ENCODE measurements around the gene ARHGAP23.

ARHGAP23 gene

DNA sequence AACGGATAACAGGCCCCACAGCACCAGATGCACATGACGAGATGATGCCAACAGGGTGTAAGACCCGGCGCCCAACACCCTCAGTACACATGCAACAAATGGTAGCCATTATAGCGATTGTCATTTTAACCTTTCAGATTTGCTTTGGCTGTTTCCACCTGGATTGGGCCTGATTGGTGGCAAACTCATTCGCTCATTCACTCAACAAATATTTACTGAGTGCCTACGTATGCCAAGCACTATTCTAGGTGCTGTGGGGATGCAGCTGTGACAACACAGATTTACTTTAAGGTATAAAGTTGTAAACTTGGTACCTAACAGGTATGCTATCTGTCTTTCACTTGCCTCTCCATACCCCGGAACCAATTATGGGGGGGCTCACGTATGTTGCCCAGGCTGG, 110.6 kb downstream of the ARHGAP23 start:
- in situ Hi-C loops (cut with HindIII; ENCODE audit: low pct_ligation_motif_present, low sequenced_read_pairs): no loop called here
- Histone ChIP-seq H3K27ac (no peak overlapping the region), H3K4me3 (ENCODE audit: low read depth, low read length) (no peak overlapping the region), H3K36me3 (replicated peaks) (no peaks in the 10 kb centered on the region), H3K27me3 (replicated peaks) (no peaks in the 10 kb centered on the region)
- TF ChIP-seq CTCF (IDR thresholded peaks at IDR 0.05; ENCODE audit: low read depth, low read length, missing control alignments): no peak
- no peak for DNase-seq

DNA sequence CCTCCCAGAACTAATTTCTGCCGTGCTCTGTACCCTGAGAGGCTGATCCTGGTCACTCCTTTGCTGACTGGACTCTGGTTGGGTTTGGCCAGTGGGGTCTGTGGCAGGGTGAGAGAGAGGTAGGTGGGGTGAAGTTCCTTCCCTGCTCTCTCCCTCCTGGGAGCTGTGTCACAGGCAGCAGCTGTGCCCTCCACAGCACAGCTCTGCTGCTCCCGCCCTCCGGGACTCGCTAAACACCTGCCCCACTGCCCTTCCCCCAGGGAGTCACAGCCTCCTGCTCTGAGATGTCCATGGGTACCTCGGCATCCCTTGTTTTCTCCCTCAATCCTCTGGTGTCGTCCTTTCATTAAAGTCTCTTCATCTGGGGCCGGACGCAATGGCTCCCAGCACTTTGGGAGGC, 111.1 kb downstream of the ARHGAP23 start:
- no peak overlapping the region for H3K27ac ChIP-seq
- H3K36me3 ChIP-seq (replicated peaks): no peaks in the 10 kb centered on the region
- H3K27me3 ChIP-seq (replicated peaks): no peaks in the 10 kb centered on the region
- no peak for DNase-seq
- in situ Hi-C loops (cut with HindIII; ENCODE audit: low pct_ligation_motif_present, low sequenced_read_pairs): no loop called here
- H3K4me3 ChIP-seq (ENCODE audit: low read depth, low read length): no peak overlapping the region
- TF ChIP-seq CTCF (IDR thresholded peaks at IDR 0.05; ENCODE audit: low read depth, low read length, missing control alignments): no peak

GRCh38 chr17:38540514-38541045, 112.3 kb downstream of the ARHGAP23 start:
- TF ChIP-seq CTCF (IDR thresholded peaks at IDR 0.05; ENCODE audit: low read depth, low read length, missing control alignments): no peak
- in situ Hi-C loops (cut with HindIII; ENCODE audit: low pct_ligation_motif_present, low sequenced_read_pairs): no loop called here
- no peak overlapping the region for H3K27ac ChIP-seq
- H3K36me3 ChIP-seq (replicated peaks): no peaks in the 10 kb centered on the region
- no peaks in the 10 kb centered on the region for H3K27me3 ChIP-seq (replicated peaks)
- no peak overlapping the region for H3K4me3 ChIP-seq (ENCODE audit: low read depth, low read length)
- no peak for DNase-seq

- Histone ChIP-seq H3K27ac (no peak overlapping the region), H3K27me3 (replicated peaks) (no peaks in the 10 kb centered on the region), H3K36me3 (replicated peaks) (no peaks in the 10 kb centered on the region), H3K4me3 (ENCODE audit: low read depth, low read length) (no peak overlapping the region)
- in situ Hi-C loops (cut with HindIII; ENCODE audit: low pct_ligation_motif_present, low sequenced_read_pairs): no loop called here
- no peak for TF ChIP-seq CTCF (IDR thresholded peaks at IDR 0.05; ENCODE audit: low read depth, low read length, missing control alignments)
- DNase-seq: no peak
These were observed 113.0 kb downstream of the ARHGAP23 start for GRCh38 chr17:38541281-38541680.

DNA sequence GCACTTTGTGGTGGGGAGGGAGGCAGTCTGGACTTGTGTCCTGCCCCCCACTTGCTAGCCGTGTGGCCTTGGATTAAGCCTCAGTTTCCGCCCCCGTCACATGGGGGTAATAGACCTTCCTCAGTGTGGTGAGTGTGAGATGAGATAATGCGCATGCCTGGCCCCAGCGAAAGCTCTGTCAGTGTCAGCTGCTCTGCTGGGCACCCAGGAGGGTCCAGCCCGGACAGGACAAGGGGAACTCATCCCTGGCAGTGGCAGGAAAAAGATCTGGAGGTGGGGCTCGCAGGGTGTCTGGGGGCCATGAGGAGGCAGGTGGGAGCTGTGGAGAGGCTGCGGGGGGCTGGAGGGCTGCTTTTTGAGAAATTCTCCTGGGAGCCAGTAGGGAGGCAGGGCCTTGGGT, 114.0 kb downstream of the ARHGAP23 start:
- H3K4me3 ChIP-seq (ENCODE audit: low read depth, low read length): no peak overlapping the region
- in situ Hi-C loops (cut with HindIII; ENCODE audit: low pct_ligation_motif_present, low sequenced_read_pairs): no loop called here
- TF ChIP-seq CTCF (IDR thresholded peaks at IDR 0.05; ENCODE audit: low read depth, low read length, missing control alignments): no peak
- no peaks in the 10 kb centered on the region for H3K27me3 ChIP-seq (replicated peaks)
- no peak overlapping the region for H3K27ac ChIP-seq
- DNase-seq: no peak
- H3K36me3 ChIP-seq (replicated peaks): no peaks in the 10 kb centered on the region
